Measurements from ENCODE around the gene THRSP. TPM values are rescaled to one million over a fixed set of nuclear protein-coding genes. Genes with fewer than 3 reads are reported as not detected.
"Not testable (repeated sequence)": the region's sequence is repeated elsewhere in the genome, so short reads cannot be mapped to it uniquely, and the experiment has no call there.

THRSP gene, protein sequence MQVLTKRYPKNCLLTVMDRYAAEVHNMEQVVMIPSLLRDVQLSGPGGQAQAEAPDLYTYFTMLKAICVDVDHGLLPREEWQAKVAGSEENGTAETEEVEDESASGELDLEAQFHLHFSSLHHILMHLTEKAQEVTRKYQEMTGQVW
- total RNA-seq, result 100 to 1,000 TPM in 1 of 4 donors, 10 to 100 TPM in 3; 12.7 to 119 (median 15.6) TPM

DNA sequence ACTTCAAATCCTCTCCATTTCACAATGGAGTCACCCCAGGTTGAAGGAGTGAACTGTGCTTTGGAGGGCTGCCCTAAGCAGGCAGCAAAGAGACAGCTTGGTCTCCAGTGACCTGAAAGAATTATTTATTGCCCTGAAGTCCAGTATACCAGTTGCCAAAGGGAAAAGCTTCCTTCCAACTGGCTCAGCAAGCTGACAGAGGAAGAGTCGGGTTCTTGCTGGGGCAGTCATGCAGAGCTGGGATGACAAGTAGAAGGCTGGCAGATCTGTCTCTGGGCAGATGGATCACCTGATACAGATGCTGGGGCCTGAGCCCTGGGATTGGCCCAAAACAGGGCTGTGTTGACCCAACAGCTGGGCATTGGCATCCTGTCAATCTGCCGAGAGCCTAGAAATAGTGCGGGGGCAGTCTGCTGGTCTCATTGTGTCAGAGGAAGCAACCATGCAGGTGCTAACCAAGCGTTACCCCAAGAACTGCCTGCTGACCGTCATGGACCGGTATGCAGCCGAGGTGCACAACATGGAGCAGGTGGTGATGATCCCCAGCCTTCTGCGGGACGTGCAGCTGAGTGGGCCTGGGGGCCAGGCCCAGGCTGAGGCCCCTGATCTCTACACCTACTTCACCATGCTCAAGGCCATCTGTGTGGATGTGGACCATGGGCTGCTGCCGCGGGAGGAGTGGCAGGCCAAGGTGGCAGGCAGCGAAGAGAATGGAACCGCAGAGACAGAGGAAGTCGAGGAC is at the start of gene THRSP:
Gene THRSP (plus strand): TSS at position 422 of the 742 bp plus-strand sequence. CDS start 21 bp downstream, at position 443.
- no peak for ATAC-seq (ENCODE audit: low FRiP score)

DNA sequence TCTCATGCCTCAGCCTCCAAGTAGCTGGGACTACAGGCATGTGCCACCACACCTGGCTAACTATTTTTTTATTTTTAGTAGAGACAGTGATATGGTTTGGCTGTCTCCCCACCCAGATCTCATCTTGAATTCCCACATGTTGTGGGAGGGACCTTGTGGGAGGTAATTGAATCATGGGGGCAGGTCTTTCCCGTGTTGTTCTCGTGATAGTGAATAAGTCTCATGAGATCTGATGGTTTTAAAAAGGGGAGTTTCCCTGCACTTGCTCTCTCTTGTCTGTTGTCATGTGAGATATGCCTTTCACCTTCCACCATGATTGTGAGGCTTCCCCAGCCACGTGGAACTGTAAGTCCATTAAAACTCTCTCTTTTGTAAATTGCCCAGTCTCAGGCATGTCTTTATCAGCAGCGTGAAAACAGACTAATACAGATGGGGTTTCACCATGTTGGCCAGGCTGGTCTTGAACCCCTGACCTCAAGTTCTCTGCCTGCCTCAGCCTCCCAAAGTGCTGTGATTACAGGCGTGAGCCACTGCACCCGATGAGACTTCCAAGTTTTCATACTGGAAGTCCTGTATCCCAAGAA is 48.6 kb upstream of the THRSP start:
- ATAC-seq (ENCODE audit: low FRiP score); DNase-seq (ENCODE audit: low spot score): not testable (repeated sequence)

More for the DNA sequence above, at the start of gene THRSP:
- TF ChIP-seq, protein P1, sequence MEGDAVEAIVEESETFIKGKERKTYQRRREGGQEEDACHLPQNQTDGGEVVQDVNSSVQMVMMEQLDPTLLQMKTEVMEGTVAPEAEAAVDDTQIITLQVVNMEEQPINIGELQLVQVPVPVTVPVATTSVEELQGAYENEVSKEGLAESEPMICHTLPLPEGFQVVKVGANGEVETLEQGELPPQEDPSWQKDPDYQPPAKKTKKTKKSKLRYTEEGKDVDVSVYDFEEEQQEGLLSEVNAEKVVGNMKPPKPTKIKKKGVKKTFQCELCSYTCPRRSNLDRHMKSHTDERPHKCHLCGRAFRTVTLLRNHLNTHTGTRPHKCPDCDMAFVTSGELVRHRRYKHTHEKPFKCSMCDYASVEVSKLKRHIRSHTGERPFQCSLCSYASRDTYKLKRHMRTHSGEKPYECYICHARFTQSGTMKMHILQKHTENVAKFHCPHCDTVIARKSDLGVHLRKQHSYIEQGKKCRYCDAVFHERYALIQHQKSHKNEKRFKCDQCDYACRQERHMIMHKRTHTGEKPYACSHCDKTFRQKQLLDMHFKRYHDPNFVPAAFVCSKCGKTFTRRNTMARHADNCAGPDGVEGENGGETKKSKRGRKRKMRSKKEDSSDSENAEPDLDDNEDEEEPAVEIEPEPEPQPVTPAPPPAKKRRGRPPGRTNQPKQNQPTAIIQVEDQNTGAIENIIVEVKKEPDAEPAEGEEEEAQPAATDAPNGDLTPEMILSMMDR (IDR thresholded peaks at IDR 0.05), result no peak
- DNase-seq (ENCODE audit: low spot score), result no peak

DNA sequence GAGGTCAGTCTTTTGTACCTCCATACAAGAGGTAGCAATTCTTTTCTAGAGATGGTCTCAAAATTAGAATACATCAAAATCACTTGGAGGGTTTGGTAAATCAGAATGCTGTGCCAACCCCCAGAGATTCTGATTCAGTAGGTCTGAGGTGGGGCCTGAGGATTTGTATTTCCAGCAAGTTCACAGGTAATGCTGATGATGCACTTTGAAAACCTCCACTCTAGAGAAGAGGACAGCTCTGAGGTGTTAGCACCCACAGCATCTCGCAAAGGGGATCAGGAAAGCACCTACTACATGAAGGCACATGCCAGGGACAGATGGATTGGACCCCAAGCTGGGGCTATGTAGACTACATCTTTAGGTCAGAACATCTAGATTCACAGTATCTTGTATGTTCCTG is 47.8 kb upstream of the THRSP start:
- ATAC-seq (ENCODE audit: low FRiP score), result no peak
- TF ChIP-seq, protein P1 (IDR thresholded peaks at IDR 0.05), result no peak
- no peak for DNase-seq (ENCODE audit: low spot score)

DNA sequence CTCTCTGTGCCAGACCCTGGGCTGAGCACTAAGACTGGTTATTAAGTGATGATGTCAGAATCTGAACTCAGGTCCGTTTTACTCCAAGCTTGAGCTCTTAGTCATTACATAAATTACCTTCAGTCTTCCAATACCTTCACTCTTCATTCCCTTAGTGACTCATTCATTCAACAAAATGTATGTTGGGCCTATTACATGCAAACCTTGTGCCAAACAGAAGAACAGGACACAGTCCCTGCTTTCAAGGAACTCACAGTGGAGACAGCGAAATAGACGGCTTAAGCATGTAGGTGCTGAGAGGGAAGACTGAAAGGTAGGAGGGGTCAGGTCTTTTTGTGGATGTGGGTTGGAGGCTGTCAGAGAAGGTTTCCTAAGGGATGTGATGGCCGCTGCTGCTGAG is 43.9 kb upstream of the THRSP start:
- TF ChIP-seq, protein P1 (IDR thresholded peaks at IDR 0.05), result no peak
- ATAC-seq (ENCODE audit: low FRiP score), result no peak

DNA sequence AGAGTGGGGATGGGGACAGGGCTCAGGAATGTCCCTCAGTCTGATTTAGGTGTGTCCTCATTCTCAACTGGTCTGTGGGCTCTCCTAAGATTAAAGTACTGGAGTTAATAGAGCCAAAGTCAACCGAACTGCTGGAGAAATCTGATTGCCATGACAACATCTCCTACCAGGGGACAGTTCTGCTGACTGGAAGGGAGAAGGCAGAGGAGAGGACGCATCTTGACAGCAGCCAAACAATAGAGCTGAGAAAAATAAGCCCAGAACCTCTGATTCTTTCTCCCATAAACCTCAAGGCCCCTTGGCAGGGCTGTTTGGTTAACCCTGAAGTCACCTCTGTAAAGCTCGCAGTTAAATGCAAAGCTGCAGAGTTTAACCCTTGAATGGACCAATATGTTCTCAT is 43.4 kb upstream of the THRSP start:
- TF ChIP-seq, protein P1 (IDR thresholded peaks at IDR 0.05), result no peak
- ATAC-seq (ENCODE audit: low FRiP score) (no peak), DNase-seq (ENCODE audit: low spot score) (no peak)

More for the DNA sequence above, 43.9 kb upstream of the THRSP start:
- no peak for DNase-seq (ENCODE audit: low spot score)

DNA sequence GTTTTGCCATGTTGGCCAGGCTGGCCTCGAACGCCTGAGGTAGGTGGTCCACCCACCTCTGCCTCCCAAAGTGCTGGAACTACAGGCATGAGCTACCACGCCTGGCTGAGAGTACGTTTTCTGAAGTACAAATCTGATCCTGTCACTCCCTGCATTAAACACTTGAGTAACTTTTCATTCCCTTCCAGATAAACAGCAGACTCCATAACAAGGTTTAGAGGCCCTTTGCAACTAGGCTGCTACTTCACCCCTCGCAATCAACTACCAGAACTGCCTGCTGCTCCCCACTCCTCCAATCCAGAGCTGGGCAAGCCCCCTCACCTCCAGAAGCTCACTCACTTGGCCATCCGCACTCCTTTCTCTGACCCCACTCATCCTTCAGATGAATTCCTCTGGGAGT is 42.0 kb upstream of the THRSP start:
- no peak for DNase-seq (ENCODE audit: low spot score)
- TF ChIP-seq, protein P1 (IDR thresholded peaks at IDR 0.05), result no peak
- no peak for ATAC-seq (ENCODE audit: low FRiP score)

Measured in omental fat pad (tissue), 4 donors.